ENCODE results near the gene XRCC3. TPM values are rescaled to one million over a fixed set of nuclear protein-coding genes. Genes with fewer than 3 reads are reported as not detected.

Gene XRCC3
- total RNA-seq, 1 donor from 2014 or later, result 35.2 TPM

DNA sequence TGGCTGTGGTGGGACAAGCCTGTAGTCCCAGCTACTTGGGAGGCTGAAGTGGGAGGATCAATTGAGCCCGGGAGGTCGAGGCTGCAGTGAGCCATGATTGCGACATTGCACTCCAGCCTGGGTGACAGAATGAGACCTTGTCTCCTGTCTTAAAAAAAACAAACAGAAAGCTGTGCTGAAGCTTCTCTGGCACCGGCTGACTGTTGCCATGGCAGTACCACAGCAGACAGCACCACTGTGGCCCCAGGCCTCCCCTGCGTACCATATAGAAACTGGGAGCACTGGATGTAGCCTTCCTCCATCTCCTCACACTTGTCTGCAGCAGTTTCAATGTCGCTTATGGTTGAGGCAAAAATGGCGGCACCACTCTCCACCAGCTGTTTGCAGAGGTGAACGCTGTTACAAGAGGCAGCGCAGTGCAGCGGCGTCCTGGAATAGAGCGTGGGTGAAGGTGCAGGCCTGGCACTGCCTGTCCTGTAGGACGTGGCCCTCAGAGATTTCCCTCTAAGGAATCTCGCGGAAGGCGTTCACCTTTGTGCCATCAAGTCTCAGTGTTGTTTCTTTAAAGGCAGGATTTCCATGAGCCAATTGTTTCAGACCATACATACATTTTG, 22.3 kb upstream of the XRCC3 start:
- no peak for DNase-seq (ENCODE audit: extremely low spot score, unreplicated experiment)
- peak overlapping the region; percentile 50 for H3K27ac Mint-ChIP-seq
- peaks cover 18% of the 10 kb centered on the region for H3K36me3 Mint-ChIP-seq
- no peak for TF ChIP-seq CTCF (conservative IDR thresholded peaks at IDR 0.05)
- H3K27me3 Mint-ChIP-seq, result no peaks in the 10 kb centered on the region
- H3K9me3 Mint-ChIP-seq, result no peaks in the 10 kb centered on the region
- H3K4me3 Mint-ChIP-seq, result no peak overlapping the region
- H3K4me1 Mint-ChIP-seq (ENCODE audit: unreplicated experiment), result peaks cover 17% of the 10 kb centered on the region

DNA sequence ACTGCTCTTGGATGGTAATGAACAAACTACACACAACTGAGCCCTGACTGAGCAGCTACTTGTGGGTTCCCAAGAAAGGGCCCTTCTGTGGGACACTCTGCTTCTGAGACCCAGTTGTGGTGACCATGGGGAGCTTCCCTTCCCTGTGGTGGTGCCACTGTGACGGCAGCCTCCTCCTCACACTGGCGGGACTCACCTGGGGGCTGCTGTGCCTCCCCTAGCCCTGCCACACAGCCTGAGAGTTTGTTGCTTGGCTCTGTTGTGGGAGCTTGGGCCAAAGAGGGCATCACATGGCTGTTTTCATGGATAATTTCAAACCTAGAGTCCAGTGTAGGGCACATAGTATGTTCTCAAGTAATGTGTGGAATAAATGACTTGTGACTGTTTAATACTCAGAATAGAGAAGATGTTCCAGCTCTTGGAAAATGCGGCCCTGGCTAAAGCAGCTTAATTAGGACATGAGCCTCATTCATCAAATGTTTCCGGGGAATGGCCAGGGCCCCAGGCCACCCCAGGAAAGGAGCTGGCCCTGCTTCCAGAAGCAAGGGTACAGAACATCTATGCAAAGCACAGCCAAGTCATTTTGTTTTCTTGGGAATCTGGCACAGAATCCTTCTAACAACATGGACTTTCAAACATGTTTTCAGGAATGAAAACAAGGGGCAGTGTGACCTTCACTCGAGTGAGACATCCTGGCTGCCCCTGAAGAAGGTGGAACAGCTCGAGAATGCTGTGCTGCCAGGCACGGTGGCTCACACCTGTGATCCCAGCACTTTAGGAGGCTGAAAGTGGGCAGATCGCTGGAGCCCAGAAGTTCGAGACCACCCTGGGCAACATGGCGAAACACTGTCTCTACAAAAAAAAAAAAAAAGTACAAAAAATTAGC, 21.5 kb upstream of the XRCC3 start:
- peaks cover 18% of the 10 kb centered on the region for H3K36me3 Mint-ChIP-seq
- H3K4me3 Mint-ChIP-seq, result peak overlapping the region; percentile 51
- no peak for TF ChIP-seq CTCF (conservative IDR thresholded peaks at IDR 0.05)
- no peak for DNase-seq (ENCODE audit: extremely low spot score, unreplicated experiment)
- peaks cover 17% of the 10 kb centered on the region for H3K4me1 Mint-ChIP-seq (ENCODE audit: unreplicated experiment)
- H3K27ac Mint-ChIP-seq, result peak overlapping the region; percentile 86
- H3K27me3 Mint-ChIP-seq, result no peaks in the 10 kb centered on the region
- no peaks in the 10 kb centered on the region for H3K9me3 Mint-ChIP-seq

GRCh38 chr14:103735815-103736545, 20.7 kb upstream of the XRCC3 start:
- Mint-ChIP-seq H3K27me3 (no peaks in the 10 kb centered on the region), H3K36me3 (peaks cover 18% of the 10 kb centered on the region), H3K4me3 (peak overlapping the region; percentile 51), H3K4me1 (ENCODE audit: unreplicated experiment) (peaks cover 17% of the 10 kb centered on the region), H3K9me3 (no peaks in the 10 kb centered on the region), H3K27ac (peak overlapping the region; percentile 86)
- TF ChIP-seq CTCF (conservative IDR thresholded peaks at IDR 0.05), result no peak
- no peak for DNase-seq (ENCODE audit: extremely low spot score, unreplicated experiment)

GRCh38 chr14:103735439-103735814, 20.2 kb upstream of the XRCC3 start:
- no peaks in the 10 kb centered on the region for H3K9me3 Mint-ChIP-seq
- no peaks in the 10 kb centered on the region for H3K27me3 Mint-ChIP-seq
- peak overlapping the region; percentile 74 for H3K27ac Mint-ChIP-seq

More at GRCh38 chr14:103735439-103735814, 20.2 kb upstream of the XRCC3 start:
- Mint-ChIP-seq H3K4me1 (ENCODE audit: unreplicated experiment) (peaks cover 17% of the 10 kb centered on the region), H3K36me3 (peaks cover 18% of the 10 kb centered on the region), H3K4me3 (no peak overlapping the region)
- TF ChIP-seq CTCF (conservative IDR thresholded peaks at IDR 0.05), result no peak
- DNase-seq (ENCODE audit: extremely low spot score, unreplicated experiment), result no peak
